Adrenal gland (tissue), 5 donors: ENCODE results near the gene CENPP.

Source experiments
- CTCF ChIP-seq, 6 experiments: fragments of 450-650 bp in 4 of 6; fragments of 200-600 bp in 2 of 6; sonication (generic) in 1 of 6; IDR thresholded peaks; 1 replicate in 5 of 6; 2 replicates in 1 of 6; pipeline versions ENCODE4 v1.5.1 to v1.8.0; 2016 to 2021; ENCODE audit warnings: antibody characterized with exemption in 6 of 6, mild to moderate bottlenecking in 2 of 6, moderate library complexity in 1 of 6
- POLR2A ChIP-seq, 2 donors: fragments of 450-650 bp; IDR thresholded peaks; one replicate each; pipeline ENCODE4 v1.6.1; 2017; ENCODE audit warnings: antibody characterized with exemption in 2 of 2, mild to moderate bottlenecking in 2 of 2, moderate library complexity in 1 of 2
- donor health status: DM: no; HTN: no; CAD: no.

GRCh38 chr9:92516521-92516920, 190.8 kb downstream of the CENPP start:
- no peak for TF ChIP-seq CTCF (IDR thresholded peaks at IDR 0.05)
- TF ChIP-seq POLR2A (IDR thresholded peaks at IDR 0.05), result no peak
